Omental fat pad (tissue), 4 donors: ENCODE data around the gene SIDT1. TPM values are rescaled to one million over a fixed set of nuclear protein-coding genes. Genes with fewer than 3 reads are reported as not detected.

Experiments
- ATAC-seq: fragments of 150-250 bp; one replicate; pipeline ENCODE4 v1.9.1; 2016; ENCODE audit warnings: mild to moderate bottlenecking, moderate library complexity; ENCODE audit not compliant: low FRiP score
- DNase-seq: peaks from one replicate; pipeline ENCODE4 v3.0.0-alpha.2; 2019; ENCODE audit warnings: low spot score
- small RNA-seq: library from RNA; depleted of rRNA; stranded (forward); fragments of <200 nt; gene quantifications from one replicate; pipeline ENCODE3, GENCODE V24; 2016
- total RNA-seq, 4 donors: library from RNA; depleted of rRNA; stranded (reverse); fragments of >200 nt; gene quantifications; one replicate each; pipeline ENCODE4 v1.1.0, GENCODE V29; 2016
- TF ChIP-seq, protein P1 (sequence below), 3 donors: fragments of 450-650 bp; IDR thresholded peaks; one replicate each; pipeline ENCODE4 v1.5.1; 2016 to 2017; ENCODE audit warnings: antibody characterized with exemption in 3 of 3, mild to moderate bottlenecking in 3 of 3, moderate library complexity in 2 of 3

Gene SIDT1
- total RNA-seq, 4 donors from 2014 or later = 2.7 to 7.4 (median 5.1) TPM

DNA sequence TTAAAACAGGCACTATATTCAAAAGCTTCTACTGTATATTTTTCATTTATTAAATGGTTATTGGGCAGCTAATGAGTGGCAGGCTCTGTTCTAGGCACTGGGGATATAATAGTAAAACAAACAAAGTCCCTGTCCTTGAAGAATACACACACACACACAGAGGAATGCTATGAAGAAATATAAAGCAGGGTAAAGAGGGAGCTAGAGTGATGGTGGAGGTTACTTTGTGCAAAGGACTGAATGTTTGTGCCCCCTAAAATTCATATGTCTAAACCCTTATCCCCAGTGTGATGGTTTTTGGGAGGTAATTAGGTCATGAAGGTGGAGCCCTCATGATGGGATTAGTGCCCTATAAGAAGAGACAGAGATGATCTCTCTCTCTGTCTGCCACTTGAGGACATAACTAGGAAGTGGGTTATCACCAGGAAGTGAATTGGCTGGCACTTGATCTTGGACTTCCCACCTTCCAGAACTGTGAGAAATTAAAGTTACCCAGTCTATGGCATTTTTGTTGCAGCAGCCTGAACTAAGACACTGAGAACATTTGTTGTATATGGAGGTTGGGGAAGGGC lies 132.3 kb downstream of the SIDT1 start:
- ATAC-seq (no peak), DNase-seq (no peak)
- TF ChIP-seq, protein P1, sequence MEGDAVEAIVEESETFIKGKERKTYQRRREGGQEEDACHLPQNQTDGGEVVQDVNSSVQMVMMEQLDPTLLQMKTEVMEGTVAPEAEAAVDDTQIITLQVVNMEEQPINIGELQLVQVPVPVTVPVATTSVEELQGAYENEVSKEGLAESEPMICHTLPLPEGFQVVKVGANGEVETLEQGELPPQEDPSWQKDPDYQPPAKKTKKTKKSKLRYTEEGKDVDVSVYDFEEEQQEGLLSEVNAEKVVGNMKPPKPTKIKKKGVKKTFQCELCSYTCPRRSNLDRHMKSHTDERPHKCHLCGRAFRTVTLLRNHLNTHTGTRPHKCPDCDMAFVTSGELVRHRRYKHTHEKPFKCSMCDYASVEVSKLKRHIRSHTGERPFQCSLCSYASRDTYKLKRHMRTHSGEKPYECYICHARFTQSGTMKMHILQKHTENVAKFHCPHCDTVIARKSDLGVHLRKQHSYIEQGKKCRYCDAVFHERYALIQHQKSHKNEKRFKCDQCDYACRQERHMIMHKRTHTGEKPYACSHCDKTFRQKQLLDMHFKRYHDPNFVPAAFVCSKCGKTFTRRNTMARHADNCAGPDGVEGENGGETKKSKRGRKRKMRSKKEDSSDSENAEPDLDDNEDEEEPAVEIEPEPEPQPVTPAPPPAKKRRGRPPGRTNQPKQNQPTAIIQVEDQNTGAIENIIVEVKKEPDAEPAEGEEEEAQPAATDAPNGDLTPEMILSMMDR (IDR thresholded peaks at IDR 0.05) = no peak

DNA sequence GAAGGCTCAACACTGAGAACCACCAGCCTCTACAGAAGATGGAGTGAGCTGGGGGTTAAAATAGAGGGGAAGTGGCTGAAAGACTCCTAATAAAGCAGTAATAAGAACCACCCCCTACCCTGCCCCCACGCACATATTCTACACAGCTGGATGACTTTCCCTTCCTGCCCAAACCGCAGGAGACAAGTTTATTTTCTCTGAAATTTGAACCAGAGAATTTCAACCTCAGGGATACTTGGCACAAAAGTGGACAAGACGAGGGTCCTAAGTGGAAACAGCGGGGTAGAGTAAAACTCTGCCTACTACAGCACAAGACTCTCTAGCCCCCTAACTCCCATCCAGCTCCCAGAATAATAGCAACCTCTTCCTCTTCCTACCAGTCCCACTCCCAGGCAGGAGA lies 135.7 kb downstream of the SIDT1 start:
- TF ChIP-seq, protein P1 (IDR thresholded peaks at IDR 0.05) = no peak
- ATAC-seq = no peak

DNA sequence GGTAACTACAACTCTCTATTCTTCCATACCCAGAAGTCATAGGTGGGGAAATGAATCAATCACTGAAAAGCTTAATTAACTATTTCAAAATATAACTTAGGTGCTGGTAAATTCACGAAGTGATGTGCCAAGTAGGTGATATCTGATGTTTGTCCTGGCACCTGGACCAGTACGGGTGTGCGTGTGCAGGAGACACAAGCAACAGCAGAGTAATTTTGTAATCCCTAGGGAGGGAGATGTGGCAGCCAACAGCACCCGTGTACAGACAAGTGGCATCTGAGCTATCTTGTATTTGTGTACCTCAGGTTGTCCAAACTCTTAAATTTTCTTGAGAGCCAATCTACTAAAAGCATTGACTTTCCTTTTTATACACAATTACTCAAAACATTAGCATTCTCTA lies 141.2 kb downstream of the SIDT1 start:
- no peak for DNase-seq
- TF ChIP-seq, protein P1 (IDR thresholded peaks at IDR 0.05) = no peak
- ATAC-seq = no peak

More for the DNA sequence above, 135.7 kb downstream of the SIDT1 start:
- no peak for DNase-seq

DNA sequence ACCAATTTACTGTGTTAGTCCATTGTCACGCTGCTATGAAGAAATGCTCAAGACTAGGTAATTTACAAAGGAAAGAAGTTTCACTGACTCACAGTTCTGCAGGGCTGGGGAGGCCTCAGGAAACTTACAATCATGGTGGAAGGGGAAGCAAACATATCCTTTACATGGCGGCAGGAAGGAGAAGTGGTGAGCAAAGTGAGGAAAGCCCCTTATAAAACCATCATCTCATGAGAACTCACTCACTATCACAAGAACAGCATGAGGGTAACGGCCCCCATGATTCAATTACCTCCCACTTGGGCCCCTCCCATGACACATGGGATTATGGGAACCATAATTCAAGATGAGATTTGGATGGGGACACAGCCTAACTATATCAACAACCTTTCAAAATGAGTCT lies 143.9 kb downstream of the SIDT1 start:
- DNase-seq (no peak), ATAC-seq (no peak)
- TF ChIP-seq, protein P1 (IDR thresholded peaks at IDR 0.05) = no peak

DNA sequence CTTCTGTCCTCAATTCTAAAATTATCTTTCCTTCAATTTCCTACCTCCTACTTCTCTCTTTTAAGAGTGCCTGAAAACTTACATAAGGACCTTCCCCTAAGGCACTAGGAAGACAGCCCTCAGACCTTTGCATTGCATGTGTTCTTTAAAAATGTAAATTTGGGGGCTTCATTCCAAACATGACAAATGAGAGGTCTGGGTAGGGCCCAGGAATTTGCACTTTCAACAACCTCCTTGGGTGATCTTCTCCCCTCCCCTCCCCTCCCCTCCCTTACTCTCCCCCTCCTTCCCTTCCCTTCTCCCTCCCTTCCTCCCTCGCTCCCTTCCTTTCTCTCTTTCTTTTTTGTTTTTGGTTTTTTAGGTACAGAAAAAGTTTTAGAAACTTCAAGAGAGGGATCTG lies 145.4 kb downstream of the SIDT1 start:
- DNase-seq (no peak), ATAC-seq (no peak)
- TF ChIP-seq, protein P1 (IDR thresholded peaks at IDR 0.05) = no peak

DNA sequence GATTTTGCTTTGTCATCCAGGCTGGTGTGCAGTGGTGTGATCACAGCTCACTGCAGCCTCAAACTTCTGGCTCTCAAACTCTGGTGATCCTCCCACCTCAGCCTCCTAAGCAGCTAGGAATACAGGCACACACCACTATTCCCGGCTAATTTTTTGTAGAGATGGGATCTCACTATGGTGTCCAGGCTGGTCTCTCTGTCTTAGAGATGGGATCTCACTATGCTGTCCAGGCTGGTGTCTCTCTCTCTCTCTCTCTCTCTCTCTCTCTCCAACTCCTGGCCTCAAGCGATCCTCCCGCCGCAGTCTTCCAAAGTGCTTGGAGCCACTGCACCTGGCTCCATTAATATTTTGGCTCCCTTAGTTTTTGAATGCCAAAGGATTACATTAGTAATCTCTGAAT lies 146.4 kb downstream of the SIDT1 start:
- no peak for ATAC-seq
- TF ChIP-seq, protein P1 (IDR thresholded peaks at IDR 0.05) = no peak
- DNase-seq = no peak

Small RNAs within 50 kb of the gene (small RNA-seq; reads per million reads assigned to genes)
- gene MIR4446 (0.77 reads per million), gene RN7SL767P (not detected)

Other genes with a start within 250 kb of the SIDT1 start
- 1 to 10 TPM; 1.6 to 8.4 (median 3.8) TPM for gene CFAP44, start 91.1 kb upstream of the SIDT1 start, total RNA-seq
- 10 to 100 TPM in 1 of 4 donors, 1 to 10 TPM in 3; 7.3 to 16.2 (median 9.0) TPM for gene SPICE1, start 17.4 kb upstream of the SIDT1 start, total RNA-seq
- gene USF3, start 164.1 kb downstream of the SIDT1 start, total RNA-seq = 10 to 100 TPM; 19.7 to 37.7 (median 27.2) TPM
- 100 to 1,000 TPM in 3 of 4 donors, 10 to 100 TPM in 1; 64.9 to 185 (median 171) TPM for gene NAA50, start 213.7 kb downstream of the SIDT1 start, total RNA-seq
- gene ATP6V1A, start 214.5 kb downstream of the SIDT1 start, total RNA-seq = 10 to 100 TPM; 47.0 to 53.4 (median 50.1) TPM